Peyer's patch (tissue), 4 donors: ENCODE results near the gene TSPAN18.

Source experiments
- CTCF ChIP-seq, 6 experiments: fragments of 450-650 bp in 4 of 6; fragments of 200-600 bp in 2 of 6; sonication (generic) in 1 of 6; IDR thresholded peaks; one replicate each; pipeline ENCODE4 v1.5.1; 2017 to 2019; ENCODE audit warnings: antibody characterized with exemption in 6 of 6, mild to moderate bottlenecking in 3 of 6, moderate library complexity in 1 of 6
- POLR2A ChIP-seq, 2 donors: fragments of 450-650 bp; IDR thresholded peaks; one replicate each; pipeline ENCODE4 v1.5.1; 2017; ENCODE audit warnings: antibody characterized with exemption in 2 of 2, mild to moderate bottlenecking in 2 of 2, moderate library complexity in 2 of 2

- TF ChIP-seq CTCF (IDR thresholded peaks at IDR 0.05) (no peak), POLR2A (IDR thresholded peaks at IDR 0.05) (no peak)
Measured at GRCh38 chr11:44831605-44832394, 105.0 kb downstream of the TSPAN18 start.
